Left ventricle myocardium inferior (tissue), 1 donor: ENCODE measurements around the gene PAIP2B. TPM values are rescaled to one million over a fixed set of nuclear protein-coding genes. Genes with fewer than 3 reads are reported as not detected.
A peak's percentile ranks its signal among the peaks of the same experiment; 100 is the strongest.

Experiments used
- DNase-seq: peaks from one replicate; pipeline ENCODE4 v3.0.0-alpha.2; 2020
- H3K27ac ChIP-seq: fragments of 200-600 bp; replicated peaks from 2 replicates; pipeline ENCODE4 v1.8.0; 2021
- H3K27me3 ChIP-seq: fragments of 200-600 bp; 2 replicates; pipeline ENCODE4 v1.8.0; 2021; ENCODE audit warnings: low read depth
- H3K36me3 ChIP-seq: fragments of 200-600 bp; 2 replicates; pipeline ENCODE4 v1.8.0; 2021
- H3K4me1 ChIP-seq: fragments of 200-600 bp; 2 replicates; pipeline ENCODE4 v1.8.0; 2021
- H3K4me3 ChIP-seq: fragments of 200-600 bp; 2 replicates; pipeline ENCODE4 v1.8.0; 2021; ENCODE audit warnings: mild to moderate bottlenecking, moderate library complexity
- H3K9me3 ChIP-seq: fragments of 200-600 bp; replicated peaks from 2 replicates; pipeline ENCODE4 v1.8.0; 2021
- intact Hi-C: fragments of 100-400 bp; cut with micrococcal nuclease; formaldehyde crosslinking; loops from one replicate; pipeline ENCODE4 v1.11.0; 2022
- total RNA-seq: library from RNA; stranded (reverse); fragmentation: NEBNext Ultra II Directional; extraction: Animal tissue kit (Norgen Biotek cat#: 25700); gene quantifications from one replicate; pipeline ENCODE4 v1.2.1, GENCODE V29; 2021
- TF ChIP-seq, protein P1 (sequence below): fragments of 200-600 bp; IDR thresholded peaks from 2 replicates; pipeline ENCODE4 v1.8.0; 2021; ENCODE audit warnings: antibody characterized with exemption, mild to moderate bottlenecking, borderline replicate concordance
- donor health status: DM: no; HTN: yes; CAD: no; lungs with severe emphysema.

PAIP2B gene
- total RNA-seq, 1 donor from 2014 or later, result 76.6 TPM

DNA sequence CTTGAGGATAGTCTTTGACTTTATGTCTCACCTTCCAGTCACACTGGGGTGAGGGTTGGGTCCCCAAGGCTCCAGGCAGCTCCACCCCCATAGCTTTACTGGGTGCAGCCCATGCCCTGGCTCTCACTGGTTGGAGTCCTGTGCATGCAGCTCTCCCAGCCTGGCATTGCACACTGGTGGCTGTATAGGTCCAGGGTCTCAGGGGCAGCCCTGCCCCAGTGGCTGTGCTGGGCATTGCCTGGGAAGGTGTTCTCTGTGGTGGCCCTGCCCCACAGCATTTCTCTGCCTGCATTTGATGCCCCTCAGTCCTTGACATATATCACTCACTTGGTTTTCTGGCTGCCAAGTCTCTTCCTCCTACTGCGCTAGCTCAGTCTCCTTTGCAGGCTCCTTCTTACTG is 75.3 kb downstream of the PAIP2B start:
- Histone ChIP-seq H3K9me3 (no peaks in the 10 kb centered on the region), H3K4me1 (peaks cover 37% of the 10 kb centered on the region), H3K4me3 (no peak overlapping the region), H3K27ac (no peak overlapping the region), H3K36me3 (peaks cover 43% of the 10 kb centered on the region), H3K27me3 (no peaks in the 10 kb centered on the region)
- DNase-seq, result no peak
- intact Hi-C loops, result no loop called here
- TF ChIP-seq, protein P1, sequence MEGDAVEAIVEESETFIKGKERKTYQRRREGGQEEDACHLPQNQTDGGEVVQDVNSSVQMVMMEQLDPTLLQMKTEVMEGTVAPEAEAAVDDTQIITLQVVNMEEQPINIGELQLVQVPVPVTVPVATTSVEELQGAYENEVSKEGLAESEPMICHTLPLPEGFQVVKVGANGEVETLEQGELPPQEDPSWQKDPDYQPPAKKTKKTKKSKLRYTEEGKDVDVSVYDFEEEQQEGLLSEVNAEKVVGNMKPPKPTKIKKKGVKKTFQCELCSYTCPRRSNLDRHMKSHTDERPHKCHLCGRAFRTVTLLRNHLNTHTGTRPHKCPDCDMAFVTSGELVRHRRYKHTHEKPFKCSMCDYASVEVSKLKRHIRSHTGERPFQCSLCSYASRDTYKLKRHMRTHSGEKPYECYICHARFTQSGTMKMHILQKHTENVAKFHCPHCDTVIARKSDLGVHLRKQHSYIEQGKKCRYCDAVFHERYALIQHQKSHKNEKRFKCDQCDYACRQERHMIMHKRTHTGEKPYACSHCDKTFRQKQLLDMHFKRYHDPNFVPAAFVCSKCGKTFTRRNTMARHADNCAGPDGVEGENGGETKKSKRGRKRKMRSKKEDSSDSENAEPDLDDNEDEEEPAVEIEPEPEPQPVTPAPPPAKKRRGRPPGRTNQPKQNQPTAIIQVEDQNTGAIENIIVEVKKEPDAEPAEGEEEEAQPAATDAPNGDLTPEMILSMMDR, result no peak

DNA sequence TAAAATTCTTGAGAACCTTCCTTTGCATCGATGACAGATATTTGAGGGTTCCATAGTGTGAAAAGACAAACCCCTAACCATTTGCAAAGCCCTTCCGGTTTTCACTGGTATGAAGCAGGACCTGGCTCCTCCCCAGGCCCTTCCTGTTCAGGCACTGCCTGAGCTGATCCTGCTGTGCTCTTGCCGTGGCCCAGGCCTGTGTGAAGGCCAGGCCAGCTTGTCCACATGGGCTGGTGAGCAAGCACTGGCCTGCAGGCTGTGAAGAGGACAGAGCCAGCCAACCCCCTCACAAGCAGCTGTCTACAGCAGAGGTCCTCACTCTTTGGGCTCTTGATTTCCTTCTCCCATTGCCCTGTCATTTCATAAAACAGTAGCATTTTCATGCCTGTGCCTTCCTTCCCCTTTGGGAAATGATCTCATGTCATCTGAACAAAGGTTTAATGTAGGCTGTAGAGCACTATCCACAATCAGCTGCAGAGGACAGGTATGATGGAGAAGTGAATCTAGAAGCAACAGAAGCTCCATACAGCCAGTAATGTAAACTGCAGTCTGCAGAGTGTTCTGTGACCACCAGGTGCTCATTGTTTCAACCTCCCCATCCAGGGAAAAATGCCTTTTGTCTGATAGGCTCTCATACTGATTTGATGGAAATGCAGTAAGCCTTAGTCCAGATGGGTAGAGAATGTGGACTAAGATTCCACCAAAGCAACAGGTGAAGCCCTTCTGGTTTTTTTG is 76.7 kb downstream of the PAIP2B start:
- Histone ChIP-seq H3K36me3 (peaks cover 57% of the 10 kb centered on the region), H3K4me3 (no peak overlapping the region), H3K9me3 (no peaks in the 10 kb centered on the region), H3K27me3 (no peaks in the 10 kb centered on the region), H3K27ac (peak overlapping the region; percentile 40), H3K4me1 (peaks cover 35% of the 10 kb centered on the region)
- no peak for DNase-seq
- intact Hi-C loops, result no loop called here
- TF ChIP-seq, protein P1, result no peak

DNA sequence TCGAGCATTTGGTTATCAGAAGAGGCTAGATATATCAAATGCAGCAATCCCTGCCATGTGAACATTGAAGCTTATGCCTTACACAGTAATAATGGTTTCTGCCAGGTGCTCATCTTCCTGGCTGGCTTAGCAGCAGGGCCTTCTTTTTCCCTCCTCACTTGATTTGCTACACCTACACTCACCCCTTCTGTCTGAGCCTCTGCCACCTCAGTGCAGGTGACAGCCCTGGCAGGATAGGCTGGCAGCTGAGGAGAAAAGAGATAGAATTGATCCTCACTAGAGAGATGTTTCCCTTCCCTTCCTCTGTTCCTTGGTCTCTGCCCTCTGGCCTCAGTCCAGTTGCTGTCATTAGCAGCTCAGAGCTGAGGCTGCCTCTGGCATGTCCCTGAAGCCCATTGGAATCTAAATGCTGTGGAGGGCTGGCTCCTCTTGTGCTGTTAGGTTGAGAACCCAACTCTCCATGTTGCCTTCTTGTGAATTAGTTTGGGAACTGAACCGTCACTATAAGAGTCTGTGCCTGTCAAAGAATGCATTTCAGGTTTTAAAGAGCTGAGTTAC is 78.3 kb downstream of the PAIP2B start:
- peak; percentile 23 for DNase-seq
- H3K9me3 ChIP-seq, result no peaks in the 10 kb centered on the region
- H3K36me3 ChIP-seq, result peaks cover 74% of the 10 kb centered on the region
- peaks cover 47% of the 10 kb centered on the region for H3K4me1 ChIP-seq
- H3K4me3 ChIP-seq, result no peak overlapping the region
- peak overlapping the region; percentile 40 for H3K27ac ChIP-seq
- TF ChIP-seq, protein P1, result no peak
- H3K27me3 ChIP-seq, result no peaks in the 10 kb centered on the region
- intact Hi-C loops, result no loop called here

DNA sequence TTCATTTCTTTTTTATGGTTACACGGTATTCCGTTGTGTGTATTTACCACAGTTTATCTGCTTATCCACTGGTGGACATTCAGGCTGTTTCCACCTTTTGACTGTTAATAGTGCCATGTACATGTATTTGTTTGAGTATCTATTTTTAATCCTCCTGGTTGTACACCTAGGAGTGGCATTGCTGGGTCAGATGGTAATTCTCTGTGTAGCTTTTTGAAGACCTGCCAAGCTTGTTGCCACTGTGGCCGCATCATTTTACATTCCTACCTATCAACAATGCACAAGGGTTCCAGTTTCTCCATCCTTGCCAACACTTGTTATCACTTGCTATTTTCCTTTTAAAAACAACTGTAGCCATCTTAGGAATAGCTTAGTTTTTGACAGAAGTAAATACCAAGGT is 83.1 kb downstream of the PAIP2B start:
- Histone ChIP-seq H3K4me1 (peaks cover 35% of the 10 kb centered on the region), H3K27ac (peak overlapping the region; percentile 80), H3K36me3 (peaks cover 100% of the 10 kb centered on the region), H3K9me3 (no peaks in the 10 kb centered on the region), H3K4me3 (no peak overlapping the region), H3K27me3 (no peaks in the 10 kb centered on the region)
- intact Hi-C loops, result no loop called here
- TF ChIP-seq, protein P1, result no peak
- DNase-seq, result no peak

DNA sequence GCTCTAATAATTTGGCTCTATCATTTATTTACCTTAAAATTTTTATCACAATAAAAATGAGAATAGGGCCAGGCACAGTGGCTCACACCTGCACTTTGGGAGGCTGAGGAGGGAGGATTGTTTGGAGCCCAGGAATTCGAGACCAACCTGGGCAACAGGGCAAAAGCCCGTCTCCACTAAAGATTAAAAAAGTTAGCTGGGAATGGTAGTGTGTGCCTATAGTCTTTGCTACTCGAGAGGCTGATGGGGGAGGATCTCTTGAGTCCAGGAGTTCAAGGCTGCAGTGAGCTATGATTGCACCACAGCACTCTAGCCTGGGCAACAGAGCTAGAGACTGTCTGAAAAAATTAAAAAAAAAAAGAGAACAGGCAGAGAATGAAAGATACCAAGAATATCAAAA is 90.7 kb downstream of the PAIP2B start:
- no peak for DNase-seq
- H3K9me3 ChIP-seq, result no peaks in the 10 kb centered on the region

More for the DNA sequence above, 90.7 kb downstream of the PAIP2B start:
- no peaks in the 10 kb centered on the region for H3K27me3 ChIP-seq
- H3K4me1 ChIP-seq, result peaks cover 21% of the 10 kb centered on the region
- H3K4me3 ChIP-seq, result no peak overlapping the region
- no peak overlapping the region for H3K27ac ChIP-seq
- intact Hi-C loops, result no loop called here
- H3K36me3 ChIP-seq, result peaks cover 81% of the 10 kb centered on the region
- TF ChIP-seq, protein P1, result no peak
